NCI-H1436 (cell line): ENCODE data around the gene ZMYND8.
"Not testable (repeated sequence)": the region's sequence is repeated elsewhere in the genome, so short reads cannot be mapped to it uniquely, and the experiment has no call there.

Experiments used
- DNase-seq: peaks from one replicate; lab custom pipeline; 2025; lab: John Stamatoyannopoulos, UW

Gene ZMYND8

GRCh38 chr20:47224857-47225256, 131.6 kb downstream of the ZMYND8 start:
- no peak for DNase-seq

- no peak for DNase-seq
Measured at GRCh38 chr20:47224300-47224791, 132.2 kb downstream of the ZMYND8 start.

GRCh38 chr20:47223896-47224295, 132.6 kb downstream of the ZMYND8 start:
- no peak for DNase-seq

- no peak for DNase-seq
Measured at GRCh38 chr20:47222468-47223119, 133.9 kb downstream of the ZMYND8 start.

- DNase-seq = peak; percentile 58
Measured at GRCh38 chr20:47221036-47221625, 135.4 kb downstream of the ZMYND8 start.

GRCh38 chr20:47220161-47220582, 136.3 kb downstream of the ZMYND8 start:
- no peak for DNase-seq

- no peak for DNase-seq
Measured at GRCh38 chr20:47217482-47218446, 138.7 kb downstream of the ZMYND8 start.

GRCh38 chr20:47216819-47217410, 139.6 kb downstream of the ZMYND8 start:
- DNase-seq = no peak

- no peak for DNase-seq
Measured at GRCh38 chr20:47215653-47216397, 140.7 kb downstream of the ZMYND8 start.

GRCh38 chr20:47213966-47214365, 142.5 kb downstream of the ZMYND8 start:
- no peak for DNase-seq

GRCh38 chr20:47212606-47213207, 143.8 kb downstream of the ZMYND8 start:
- no peak for DNase-seq

GRCh38 chr20:47211036-47211435, 145.5 kb downstream of the ZMYND8 start:
- no peak for DNase-seq

GRCh38 chr20:47210470-47210869, 146.0 kb downstream of the ZMYND8 start:
- DNase-seq = no peak

GRCh38 chr20:47209982-47210381, 146.5 kb downstream of the ZMYND8 start:
- DNase-seq = no peak

- DNase-seq = no peak
Measured at GRCh38 chr20:47208534-47209174, 147.8 kb downstream of the ZMYND8 start.

- DNase-seq = no peak
Measured at GRCh38 chr20:47206962-47207641, 149.4 kb downstream of the ZMYND8 start.

GRCh38 chr20:47206552-47206951, 149.9 kb downstream of the ZMYND8 start:
- not testable (repeated sequence) for DNase-seq

GRCh38 chr20:47205577-47206123, 150.8 kb downstream of the ZMYND8 start:
- peak; percentile 24 for DNase-seq

GRCh38 chr20:47204850-47205122, 151.7 kb downstream of the ZMYND8 start:
- DNase-seq = not testable (repeated sequence)
